MM.1S (cell line): Measurements from ENCODE around the gene MAPKAPK5.

Source experiments
- DNase-seq: peaks from one replicate; pipeline ENCODE4 v3.0.0-alpha.2; 2015
- H2AFZ ChIP-seq: fragments of 300-600 bp; sonication (generic); 2 replicates; pipeline ENCODE4 v1.6.0; 2016; ENCODE audit warnings: antibody characterized with exemption, low read length
- H3F3A ChIP-seq: fragments of 300-600 bp; sonication (generic); 2 replicates; pipeline ENCODE4 v1.6.1; 2016; ENCODE audit warnings: mild to moderate bottlenecking, antibody characterized with exemption, low read length, moderate library complexity, mixed read lengths; ENCODE audit not compliant: insufficient read depth
- H3K27ac ChIP-seq: fragments of 300-600 bp; sonication (generic); 2 replicates; pipeline ENCODE4 v1.5.1; 2016; ENCODE audit warnings: mild to moderate bottlenecking, low read length
- H3K27me3 ChIP-seq: fragments of 300-600 bp; sonication (generic); replicated peaks from 2 replicates; pipeline ENCODE4 v1.6.0; 2016; ENCODE audit warnings: low read length; ENCODE audit not compliant: insufficient read depth
- H3K36me3 ChIP-seq: fragments of 300-600 bp; sonication (generic); replicated peaks from 2 replicates; pipeline ENCODE4 v1.6.1; 2016; ENCODE audit warnings: mild to moderate bottlenecking, low read length, mixed read lengths; ENCODE audit not compliant: insufficient read depth
- H3K4me1 ChIP-seq: fragments of 300-600 bp; sonication (generic); 2 replicates; pipeline ENCODE4 v1.6.1; 2016; ENCODE audit warnings: low read length, mixed read lengths
- H3K4me2 ChIP-seq: fragments of 300-600 bp; sonication (generic); 2 replicates; pipeline ENCODE4 v1.6.0; 2016; ENCODE audit warnings: low read depth, low read length
- H3K4me3 ChIP-seq: fragments of 300-600 bp; sonication (generic); 2 replicates; pipeline ENCODE4 v1.5.1; 2016; ENCODE audit warnings: low read length, mixed read lengths
- H3K79me2 ChIP-seq: fragments of 300-600 bp; sonication (generic); 2 replicates; pipeline ENCODE4 v1.6.1; 2016; ENCODE audit warnings: mixed run types, low read length, mixed read lengths
- H3K9ac ChIP-seq: fragments of 300-600 bp; sonication (generic); 2 replicates; pipeline ENCODE4 v1.6.1; 2016; ENCODE audit warnings: low read length, mixed read lengths
- H3K9me2 ChIP-seq: fragments of 300-600 bp; sonication (generic); replicated peaks from 2 replicates; pipeline ENCODE4 v1.6.1; 2016; ENCODE audit warnings: mild to moderate bottlenecking, low read length, mixed read lengths; ENCODE audit not compliant: insufficient read depth
- H3K9me3 ChIP-seq: fragments of 300-600 bp; sonication (generic); replicated peaks from 2 replicates; pipeline ENCODE4 v1.6.1; 2016; ENCODE audit warnings: mild to moderate bottlenecking, low read length, mixed read lengths; ENCODE audit not compliant: insufficient read depth
- H4K20me1 ChIP-seq: fragments of 300-600 bp; sonication (generic); 2 replicates; pipeline ENCODE4 v1.6.1; 2016; ENCODE audit warnings: mild to moderate bottlenecking, low read length, moderate library complexity, mixed read lengths; ENCODE audit not compliant: insufficient read depth
- EZH2 ChIP-seq: fragments of 300-600 bp; sonication (generic); optimal IDR thresholded peaks from 2 replicates; pipeline ENCODE3; 2017; ENCODE audit warnings: low read depth, mild to moderate bottlenecking, antibody characterized with exemption, low read length, mixed read lengths
- EZH2phosphoT487 ChIP-seq: fragments of 300-600 bp; sonication (generic); IDR thresholded peaks from 2 replicates; pipeline ENCODE4 v1.6.1; 2018; ENCODE audit warnings: antibody characterized with exemption, low read length
- TF ChIP-seq, protein P1 (sequence below): fragments of 300-600 bp; sonication (generic); IDR thresholded peaks from 2 replicates; pipeline ENCODE4 v1.5.1; 2016; ENCODE audit warnings: antibody characterized with exemption, low read length, mixed read lengths

Gene MAPKAPK5

DNA sequence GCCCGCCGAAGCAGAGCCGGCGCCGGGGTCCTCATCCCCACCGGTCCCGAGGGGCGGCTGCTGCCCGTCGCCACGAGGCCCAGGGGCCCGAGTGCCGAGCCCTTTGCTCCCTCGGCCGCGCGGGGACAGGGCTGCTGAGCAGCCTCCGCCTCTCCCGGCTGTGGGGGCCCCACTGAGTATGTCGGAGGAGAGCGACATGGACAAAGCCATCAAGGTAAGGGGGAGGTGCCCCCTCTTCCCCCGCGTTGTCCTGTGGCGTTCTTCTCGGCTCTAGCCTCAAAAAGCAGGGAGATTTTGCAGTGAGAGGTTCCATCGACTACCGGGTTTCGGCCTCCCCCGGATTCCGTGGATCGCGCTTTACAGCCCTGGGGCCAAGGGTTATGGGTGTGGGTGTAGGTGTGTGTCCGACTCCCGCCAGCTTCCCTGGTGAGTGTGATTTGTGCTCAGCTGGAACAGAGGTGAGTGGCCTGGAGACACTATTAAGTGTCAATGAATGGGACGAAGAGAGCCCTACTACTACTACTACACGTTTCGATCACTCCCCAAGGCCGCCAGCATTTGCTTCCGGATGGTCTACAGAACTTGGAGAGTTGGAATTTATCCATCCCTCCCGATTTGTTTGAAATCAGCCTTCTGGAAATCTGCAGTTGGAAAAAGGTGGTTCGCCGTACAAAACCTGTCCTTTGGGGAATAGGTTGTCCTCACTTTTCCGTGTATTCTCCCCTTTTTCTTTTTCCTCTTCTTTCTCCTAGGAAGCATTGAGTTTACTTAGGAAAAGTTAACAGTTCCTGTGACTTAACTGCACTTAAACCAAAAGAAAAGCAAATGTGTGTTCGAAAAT, 748 bp downstream of the MAPKAPK5 start:
- no peak overlapping the region for H2AFZ ChIP-seq
- no peaks in the 10 kb centered on the region for H3K4me1 ChIP-seq
- H3K79me2 ChIP-seq = peaks cover 65% of the 10 kb centered on the region
- no peaks in the 10 kb centered on the region for H3K36me3 ChIP-seq
- no peaks in the 10 kb centered on the region for H3F3A ChIP-seq
- H3K27ac ChIP-seq = peak overlapping the region; percentile 66; the same call in 1 of the 2 replicates
- peak overlapping the region; percentile 94 for H3K4me3 ChIP-seq
- DNase-seq = peak; percentile 6
- H3K9me2 ChIP-seq = no peaks in the 10 kb centered on the region
- no peaks in the 10 kb centered on the region for H4K20me1 ChIP-seq
- H3K27me3 ChIP-seq = no peaks in the 10 kb centered on the region
- no peaks in the 10 kb centered on the region for H3K9me3 ChIP-seq
- no peak for TF ChIP-seq EZH2phosphoT487
- TF ChIP-seq EZH2 = no peak
- TF ChIP-seq, protein P1, sequence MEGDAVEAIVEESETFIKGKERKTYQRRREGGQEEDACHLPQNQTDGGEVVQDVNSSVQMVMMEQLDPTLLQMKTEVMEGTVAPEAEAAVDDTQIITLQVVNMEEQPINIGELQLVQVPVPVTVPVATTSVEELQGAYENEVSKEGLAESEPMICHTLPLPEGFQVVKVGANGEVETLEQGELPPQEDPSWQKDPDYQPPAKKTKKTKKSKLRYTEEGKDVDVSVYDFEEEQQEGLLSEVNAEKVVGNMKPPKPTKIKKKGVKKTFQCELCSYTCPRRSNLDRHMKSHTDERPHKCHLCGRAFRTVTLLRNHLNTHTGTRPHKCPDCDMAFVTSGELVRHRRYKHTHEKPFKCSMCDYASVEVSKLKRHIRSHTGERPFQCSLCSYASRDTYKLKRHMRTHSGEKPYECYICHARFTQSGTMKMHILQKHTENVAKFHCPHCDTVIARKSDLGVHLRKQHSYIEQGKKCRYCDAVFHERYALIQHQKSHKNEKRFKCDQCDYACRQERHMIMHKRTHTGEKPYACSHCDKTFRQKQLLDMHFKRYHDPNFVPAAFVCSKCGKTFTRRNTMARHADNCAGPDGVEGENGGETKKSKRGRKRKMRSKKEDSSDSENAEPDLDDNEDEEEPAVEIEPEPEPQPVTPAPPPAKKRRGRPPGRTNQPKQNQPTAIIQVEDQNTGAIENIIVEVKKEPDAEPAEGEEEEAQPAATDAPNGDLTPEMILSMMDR = no peak
- H3K4me2 ChIP-seq = peak overlapping the region; percentile 57
- H3K9ac ChIP-seq = peak overlapping the region; percentile 85

DNA sequence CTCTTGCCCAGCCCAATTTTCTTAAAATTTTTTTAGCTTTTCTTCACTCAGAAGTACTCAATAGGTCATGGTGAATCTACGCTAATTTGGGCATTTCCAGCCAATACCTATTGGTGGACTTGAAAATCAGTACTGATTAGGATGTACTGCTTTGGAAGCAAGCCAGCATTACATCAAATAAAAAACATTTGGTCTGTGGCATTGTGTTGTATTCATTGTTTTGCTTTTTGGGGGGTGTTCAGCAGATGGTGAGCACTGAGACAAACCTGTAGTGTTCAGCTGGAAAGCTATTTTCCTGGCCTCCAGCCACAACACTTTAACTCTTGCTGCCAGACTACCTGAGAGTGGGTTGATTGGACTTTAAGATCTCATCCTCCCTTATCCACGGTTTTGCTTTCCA, 4.0 kb downstream of the MAPKAPK5 start:
- Histone ChIP-seq H2AFZ (no peak overlapping the region), H3K9me2 (no peaks in the 10 kb centered on the region), H3K9me3 (no peaks in the 10 kb centered on the region), H3K4me1 (no peaks in the 10 kb centered on the region), H3K27ac (no peak overlapping the region), H3K27me3 (no peaks in the 10 kb centered on the region), H3K79me2 (peaks cover 66% of the 10 kb centered on the region), H3K36me3 (no peaks in the 10 kb centered on the region), H4K20me1 (no peaks in the 10 kb centered on the region), H3F3A (no peaks in the 10 kb centered on the region), H3K4me3 (no peak overlapping the region), H3K9ac (no peak overlapping the region), H3K4me2 (no peak overlapping the region)
- no peak for TF ChIP-seq EZH2phosphoT487
- TF ChIP-seq EZH2 = no peak
- TF ChIP-seq, protein P1 = no peak
- no peak for DNase-seq

DNA sequence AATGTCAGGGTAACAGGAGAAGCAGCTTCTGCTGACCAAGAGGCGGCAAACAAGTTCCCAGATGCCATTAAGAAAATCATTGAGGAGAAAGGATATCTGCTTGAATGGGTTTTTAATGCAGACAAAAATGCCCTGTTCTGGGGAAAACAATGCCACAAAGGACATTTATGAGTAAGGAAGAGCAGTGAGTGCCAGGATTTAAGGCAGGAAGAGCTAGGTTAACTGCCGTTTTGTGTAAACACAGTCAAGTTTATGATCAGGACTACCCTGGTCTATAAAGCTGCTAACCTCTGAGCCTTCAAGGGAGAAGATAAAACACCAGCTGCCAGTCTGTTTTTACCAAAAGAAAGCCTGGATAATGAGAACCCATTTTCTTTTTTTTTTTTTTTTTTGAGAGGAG, 8.5 kb downstream of the MAPKAPK5 start:
- no peaks in the 10 kb centered on the region for H3K27me3 ChIP-seq
- H3K36me3 ChIP-seq = no peaks in the 10 kb centered on the region
- no peak overlapping the region for H3K9ac ChIP-seq
- no peaks in the 10 kb centered on the region for H3K4me1 ChIP-seq
- H3K27ac ChIP-seq = no peak overlapping the region
- H3K4me2 ChIP-seq = no peak overlapping the region
- H3F3A ChIP-seq = no peaks in the 10 kb centered on the region
- TF ChIP-seq, protein P1 = no peak
- TF ChIP-seq EZH2 (no peak), EZH2phosphoT487 (no peak)
- no peak overlapping the region for H2AFZ ChIP-seq
- no peaks in the 10 kb centered on the region for H3K9me3 ChIP-seq
- DNase-seq = no peak
- no peaks in the 10 kb centered on the region for H4K20me1 ChIP-seq
- H3K9me2 ChIP-seq = no peaks in the 10 kb centered on the region
- no peak overlapping the region for H3K4me3 ChIP-seq
- H3K79me2 ChIP-seq = peaks cover 45% of the 10 kb centered on the region
